GM23338 (cell line): ENCODE results near the gene IGSF21.

Experiments used
- CREB1 ChIP-seq: fragments of 250-450 bp; sonication (Bioruptor Pico); IDR thresholded peaks from 2 replicates; pipeline ENCODE4 v1.5.0; 2020; ENCODE audit warnings: low read depth, mild to moderate bottlenecking, moderate library complexity
- CTCF ChIP-seq, 2 experiments: fragments of 200-600 bp in 1 of 2; sonication (generic) in 1 of 2; conservative IDR thresholded peaks; 2 replicates each; pipeline versions ENCODE4 v1.5.1 to v1.6.1; 2016 to 2017; ENCODE audit warnings: antibody characterized with exemption in 2 of 2, low read depth in 2 of 2, mild to moderate bottlenecking in 2 of 2, moderate library complexity in 1 of 2
- ETS1 ChIP-seq: IDR thresholded peaks from 2 replicates; pipeline ENCODE4 v1.6.1; 2016; ENCODE audit warnings: antibody characterized with exemption
- EZH2 ChIP-seq: fragments of 200-600 bp; sonication (generic); IDR thresholded peaks from one replicate; pipeline ENCODE4 v1.8.0; 2017; ENCODE audit warnings: antibody characterized with exemption, mild to moderate bottlenecking, low read depth; ENCODE audit not compliant: unreplicated experiment
- EZH2phosphoT487 ChIP-seq: fragments of 200-600 bp; sonication (generic); IDR thresholded peaks from one replicate; pipeline ENCODE4 v1.8.1; 2018; ENCODE audit warnings: antibody characterized with exemption; ENCODE audit not compliant: unreplicated experiment
- JUNB ChIP-seq: IDR thresholded peaks from one replicate; pipeline ENCODE4 v1.6.1; 2016; ENCODE audit warnings: antibody characterized with exemption; ENCODE audit not compliant: unreplicated experiment
- NANOG ChIP-seq: IDR thresholded peaks from 2 replicates; pipeline ENCODE4 v1.6.1; 2016; ENCODE audit warnings: antibody characterized with exemption, borderline replicate concordance
- POLR2AphosphoS5 ChIP-seq: IDR thresholded peaks from 2 replicates; pipeline ENCODE4 v1.6.1; 2016; ENCODE audit warnings: antibody characterized with exemption, low read depth
- STAT1 ChIP-seq: IDR thresholded peaks from one replicate; pipeline ENCODE4 v1.6.1; 2016; ENCODE audit warnings: antibody characterized with exemption; ENCODE audit not compliant: unreplicated experiment
- ZNF114 ChIP-seq: fragments of 250-450 bp; sonication (Bioruptor Pico); IDR thresholded peaks from 2 replicates; pipeline ENCODE4 v1.5.0; 2020; ENCODE audit warnings: mild to moderate bottlenecking, moderate library complexity
- ZNF331 ChIP-seq: fragments of 250-450 bp; sonication (Bioruptor Pico); IDR thresholded peaks from 2 replicates; pipeline ENCODE4 v1.5.0; 2020; ENCODE audit warnings: low read depth, mild to moderate bottlenecking, moderate library complexity
- TF ChIP-seq, protein P1 (sequence below): IDR thresholded peaks from one replicate; pipeline ENCODE4 v1.6.1; 2018; ENCODE audit warnings: antibody characterized with exemption; ENCODE audit not compliant: unreplicated experiment

GRCh38 chr1:18337757-18338156 lies 230.2 kb downstream of the IGSF21 start:
- no peak for TF ChIP-seq CTCF (conservative IDR thresholded peaks at IDR 0.05; ENCODE audit: low read depth in 2 of 2)
- TF ChIP-seq EZH2 = no peak
- no peak for TF ChIP-seq POLR2AphosphoS5
- TF ChIP-seq, protein P1, sequence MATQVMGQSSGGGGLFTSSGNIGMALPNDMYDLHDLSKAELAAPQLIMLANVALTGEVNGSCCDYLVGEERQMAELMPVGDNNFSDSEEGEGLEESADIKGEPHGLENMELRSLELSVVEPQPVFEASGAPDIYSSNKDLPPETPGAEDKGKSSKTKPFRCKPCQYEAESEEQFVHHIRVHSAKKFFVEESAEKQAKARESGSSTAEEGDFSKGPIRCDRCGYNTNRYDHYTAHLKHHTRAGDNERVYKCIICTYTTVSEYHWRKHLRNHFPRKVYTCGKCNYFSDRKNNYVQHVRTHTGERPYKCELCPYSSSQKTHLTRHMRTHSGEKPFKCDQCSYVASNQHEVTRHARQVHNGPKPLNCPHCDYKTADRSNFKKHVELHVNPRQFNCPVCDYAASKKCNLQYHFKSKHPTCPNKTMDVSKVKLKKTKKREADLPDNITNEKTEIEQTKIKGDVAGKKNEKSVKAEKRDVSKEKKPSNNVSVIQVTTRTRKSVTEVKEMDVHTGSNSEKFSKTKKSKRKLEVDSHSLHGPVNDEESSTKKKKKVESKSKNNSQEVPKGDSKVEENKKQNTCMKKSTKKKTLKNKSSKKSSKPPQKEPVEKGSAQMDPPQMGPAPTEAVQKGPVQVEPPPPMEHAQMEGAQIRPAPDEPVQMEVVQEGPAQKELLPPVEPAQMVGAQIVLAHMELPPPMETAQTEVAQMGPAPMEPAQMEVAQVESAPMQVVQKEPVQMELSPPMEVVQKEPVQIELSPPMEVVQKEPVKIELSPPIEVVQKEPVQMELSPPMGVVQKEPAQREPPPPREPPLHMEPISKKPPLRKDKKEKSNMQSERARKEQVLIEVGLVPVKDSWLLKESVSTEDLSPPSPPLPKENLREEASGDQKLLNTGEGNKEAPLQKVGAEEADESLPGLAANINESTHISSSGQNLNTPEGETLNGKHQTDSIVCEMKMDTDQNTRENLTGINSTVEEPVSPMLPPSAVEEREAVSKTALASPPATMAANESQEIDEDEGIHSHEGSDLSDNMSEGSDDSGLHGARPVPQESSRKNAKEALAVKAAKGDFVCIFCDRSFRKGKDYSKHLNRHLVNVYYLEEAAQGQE = no peak
- TF ChIP-seq JUNB = no peak
- no peak for TF ChIP-seq NANOG
- no peak for TF ChIP-seq CREB1 (CRISPR knock-in tag)
- no peak for TF ChIP-seq EZH2phosphoT487
- TF ChIP-seq ETS1 = no peak
- no peak for TF ChIP-seq ZNF331 (CRISPR knock-in tag)
- TF ChIP-seq ZNF114 (CRISPR knock-in tag) = no peak
- TF ChIP-seq STAT1 = no peak
